Lower leg skin (tissue), 3 donors: ENCODE results near the gene TPM1.

ENCODE experiments used
- CTCF ChIP-seq, 3 donors: fragments of 450-650 bp; IDR thresholded peaks; one replicate each; pipeline ENCODE4 v1.5.1; 2016; ENCODE audit warnings: antibody characterized with exemption in 3 of 3, mild to moderate bottlenecking in 3 of 3, moderate library complexity in 2 of 3
- POLR2A ChIP-seq, 2 donors: fragments of 450-650 bp; IDR thresholded peaks; one replicate each; pipeline ENCODE4 v1.6.1; 2016 to 2017; ENCODE audit warnings: antibody characterized with exemption in 2 of 2, mild to moderate bottlenecking in 1 of 2, moderate library complexity in 1 of 2

- no peak for TF ChIP-seq CTCF (IDR thresholded peaks at IDR 0.05)
- TF ChIP-seq POLR2A (IDR thresholded peaks at IDR 0.05): no peak
Measured at GRCh38 chr15:63020759-63021430, 21.7 kb upstream of the TPM1 start.
